HG03066 (cell line): Measurements from ENCODE around the gene RBM10.

Source experiments
- ATAC-seq: cut with Tn5 transposase; IDR thresholded peaks from one replicate; pipeline ENCODE4 v1.9.1; 2021; ENCODE audit warnings: low read depth; ENCODE audit not compliant: unreplicated experiment

RBM10 gene

GRCh38 chrX:47232197-47232802 lies 87.3 kb downstream of the RBM10 start:
- no peak for ATAC-seq

- ATAC-seq = peak; percentile 42
Observed at GRCh38 chrX:47232803-47233332, 87.8 kb downstream of the RBM10 start, which contains the start of gene USP11. Gene USP11, plus strand, starts transcription at chrX:47233009. Its CDS starts 35 bp downstream, at chrX:47233044.

- ATAC-seq = peak; percentile 95
Observed at GRCh38 chrX:47233333-47234113, 88.5 kb downstream of the RBM10 start.

DNA sequence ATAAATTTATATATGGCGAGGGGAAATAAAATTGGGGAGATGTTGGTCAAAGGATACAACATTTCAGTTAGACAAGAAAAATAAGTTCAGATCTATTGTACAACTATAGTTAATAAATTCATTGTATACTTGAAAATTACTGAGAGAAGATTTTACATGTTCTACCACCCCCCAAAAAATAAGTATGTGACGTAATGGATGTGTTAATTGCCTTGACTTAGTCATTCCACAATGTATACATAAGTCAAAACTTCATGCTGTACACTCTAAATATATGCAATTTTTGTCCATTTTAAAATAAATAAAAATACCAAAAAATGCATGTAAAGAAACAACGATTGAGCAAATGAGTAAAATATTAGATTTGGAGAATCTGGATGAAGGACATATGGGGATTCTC lies 89.6 kb downstream of the RBM10 start:
- ATAC-seq = no peak

- no peak for ATAC-seq
Observed at GRCh38 chrX:47235691-47236103, 90.7 kb downstream of the RBM10 start.
